HG03460 (cell line): ENCODE measurements around the gene FOXP1.

ENCODE experiments used
- ATAC-seq: cut with Tn5 transposase; IDR thresholded peaks from one replicate; pipeline ENCODE4 v1.9.1; 2021; ENCODE audit not compliant: unreplicated experiment

FOXP1 gene

DNA sequence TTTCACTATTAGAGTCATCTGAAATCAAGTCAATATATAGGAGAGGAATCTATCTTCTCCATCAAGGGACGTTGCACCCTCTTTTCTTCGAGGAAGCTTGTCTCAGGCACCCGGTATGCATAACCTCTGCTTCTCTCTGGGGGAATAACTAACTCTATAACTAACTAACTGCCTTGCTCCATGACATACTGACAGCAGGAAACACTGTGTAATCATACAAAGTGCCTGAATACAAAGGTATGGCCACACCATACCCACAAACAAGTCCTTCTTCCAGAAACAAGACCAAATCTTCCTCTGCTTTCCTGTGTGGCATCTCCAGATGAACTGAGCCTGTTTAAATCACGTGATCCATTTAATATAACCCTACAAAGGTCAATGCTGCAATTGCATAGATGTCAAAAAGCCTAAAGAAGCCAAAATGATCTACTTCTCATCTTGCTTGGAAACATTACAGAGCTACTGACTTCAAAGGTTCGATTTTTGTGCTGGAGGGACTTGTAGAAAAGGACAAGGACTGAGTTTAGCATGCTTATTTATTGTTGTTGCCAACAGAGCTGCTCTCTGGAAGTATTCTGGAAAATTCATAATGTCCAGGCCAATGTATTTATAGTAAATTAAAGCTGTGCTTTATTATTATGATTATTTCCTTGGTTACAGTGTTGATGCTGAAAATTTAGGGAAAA is 380.5 kb downstream of the FOXP1 start:
- no peak for ATAC-seq

DNA sequence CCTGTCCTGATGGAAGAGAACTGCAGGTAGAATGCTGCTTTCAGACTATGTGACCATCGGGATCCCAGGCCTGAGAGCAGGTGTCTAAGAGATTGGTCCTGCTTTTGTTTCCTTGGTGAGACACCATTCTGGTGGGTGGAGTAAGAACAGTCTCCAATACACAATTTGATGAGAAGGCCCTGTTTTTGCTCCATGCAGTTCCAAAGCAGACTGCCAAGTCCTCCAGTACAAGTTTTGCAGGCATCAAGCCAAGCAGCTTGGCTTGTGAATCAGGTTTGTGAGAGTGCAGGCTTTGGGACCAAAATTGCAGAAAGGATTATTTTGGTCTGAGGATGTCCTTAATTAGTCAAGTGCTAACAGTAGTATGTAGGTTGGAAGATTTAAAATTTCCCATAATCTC is 381.6 kb downstream of the FOXP1 start:
- ATAC-seq, result no peak

DNA sequence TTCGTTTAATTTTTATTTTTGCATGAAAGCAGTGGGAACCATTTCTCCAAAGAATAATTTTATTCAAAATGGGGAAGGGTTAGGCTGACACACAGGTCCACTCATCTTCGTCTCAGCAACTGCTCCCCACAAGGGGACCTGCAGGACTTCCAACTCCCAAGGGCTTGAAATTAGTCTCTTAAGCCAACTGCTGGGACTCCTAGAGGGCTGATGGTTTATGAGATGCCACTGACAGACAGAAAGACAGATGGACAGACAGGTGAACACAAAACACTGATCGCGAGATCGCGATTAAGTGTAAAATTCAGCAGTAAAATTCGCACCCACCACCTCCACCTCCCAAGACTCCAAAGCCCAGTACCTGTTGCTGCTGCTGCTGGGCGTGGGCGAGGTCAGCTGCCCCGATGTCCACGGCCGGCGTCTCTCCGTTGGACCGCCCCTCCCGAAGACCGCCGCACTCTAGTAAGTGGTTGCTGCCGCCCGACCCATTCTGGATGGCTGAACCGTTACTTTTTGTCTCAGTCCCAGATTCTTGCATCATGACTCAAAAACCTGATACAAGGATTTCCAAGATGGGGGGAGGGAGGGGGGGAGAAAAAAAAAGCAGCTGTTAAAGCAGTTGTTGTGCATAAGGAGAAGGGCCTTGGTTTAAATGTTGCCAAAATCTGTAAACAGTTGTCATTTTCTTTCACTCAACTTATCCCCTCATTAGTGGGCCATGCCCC is 385.5 kb downstream of the FOXP1 start:
- ATAC-seq, result no peak

DNA sequence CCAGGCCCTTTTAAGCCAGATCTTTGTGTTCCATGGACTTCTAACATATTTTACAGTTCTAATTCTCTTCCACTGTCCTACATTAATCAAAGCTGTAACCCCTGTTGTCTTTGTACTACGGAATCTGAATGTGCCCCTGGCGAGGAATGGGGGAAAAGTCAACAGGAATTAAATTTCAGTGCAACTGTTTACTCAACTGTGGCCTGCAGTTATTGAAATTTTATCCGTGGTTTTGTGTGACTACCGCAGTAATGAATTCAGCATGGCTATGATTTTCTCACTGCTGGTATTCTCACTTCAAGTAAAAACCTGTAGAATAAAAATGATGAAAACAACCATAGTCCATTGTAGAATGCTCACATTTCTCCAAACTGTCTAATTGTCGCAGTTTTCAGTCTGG is 388.0 kb downstream of the FOXP1 start:
- ATAC-seq, result no peak

DNA sequence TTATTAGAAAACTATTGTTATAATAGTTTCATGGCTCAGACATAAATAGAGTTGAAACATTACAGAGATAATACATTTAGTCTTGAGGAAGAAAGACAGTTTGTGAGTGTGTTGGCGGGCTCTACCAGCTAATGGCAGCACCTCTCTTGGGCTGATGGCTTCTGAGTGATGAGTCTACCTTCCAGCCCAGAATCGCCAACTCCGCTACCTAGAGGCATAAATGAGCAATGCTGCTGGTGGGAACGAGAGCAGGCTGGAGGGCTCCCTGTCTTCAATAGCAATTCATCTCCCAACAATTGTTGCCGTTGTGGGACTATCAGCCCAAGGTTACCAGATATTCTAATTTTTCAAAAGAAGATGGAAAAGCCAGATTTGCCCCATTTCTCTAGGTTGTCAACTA is 388.7 kb downstream of the FOXP1 start:
- ATAC-seq, result no peak

DNA sequence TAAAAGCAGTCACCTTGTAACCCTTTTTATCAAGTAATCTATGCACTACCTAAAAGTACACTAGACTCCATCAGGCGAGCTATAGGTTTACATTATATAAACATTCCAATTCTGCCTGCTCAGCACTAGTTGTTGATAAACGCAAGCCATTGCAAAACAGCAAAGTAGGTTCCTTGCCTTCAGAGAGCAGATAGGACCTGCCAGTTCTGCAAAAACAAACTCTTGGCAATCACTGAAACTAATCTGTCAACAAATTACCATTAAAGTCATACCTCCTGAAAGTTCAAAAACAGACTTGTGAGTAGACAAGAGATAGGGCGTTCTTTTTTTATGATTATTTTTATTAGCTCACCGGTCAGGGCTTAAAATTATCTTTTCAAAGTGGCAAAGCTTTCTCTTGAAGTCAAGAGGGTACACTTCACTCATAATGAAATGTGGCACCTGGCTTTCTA is 392.5 kb downstream of the FOXP1 start:
- ATAC-seq, result no peak

DNA sequence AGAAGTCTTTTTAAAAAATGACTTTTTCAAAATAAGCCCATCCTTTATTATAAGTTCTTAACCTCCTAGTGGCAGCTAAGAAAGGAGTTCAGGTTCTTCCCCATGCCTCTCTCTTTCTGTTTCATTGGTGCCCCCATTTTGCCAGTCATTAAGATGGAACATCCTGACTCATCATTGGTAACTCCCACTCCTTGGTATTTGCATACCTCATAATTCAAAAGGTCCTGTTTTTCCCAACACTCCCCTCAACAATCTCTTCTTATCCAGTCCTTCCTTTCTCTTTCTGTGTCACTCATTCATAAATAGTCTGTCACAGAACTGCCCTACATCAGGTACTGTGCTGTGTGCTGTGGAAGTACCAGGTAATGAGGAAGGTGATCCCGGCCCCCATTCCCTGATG is 394.0 kb downstream of the FOXP1 start:
- no peak for ATAC-seq

DNA sequence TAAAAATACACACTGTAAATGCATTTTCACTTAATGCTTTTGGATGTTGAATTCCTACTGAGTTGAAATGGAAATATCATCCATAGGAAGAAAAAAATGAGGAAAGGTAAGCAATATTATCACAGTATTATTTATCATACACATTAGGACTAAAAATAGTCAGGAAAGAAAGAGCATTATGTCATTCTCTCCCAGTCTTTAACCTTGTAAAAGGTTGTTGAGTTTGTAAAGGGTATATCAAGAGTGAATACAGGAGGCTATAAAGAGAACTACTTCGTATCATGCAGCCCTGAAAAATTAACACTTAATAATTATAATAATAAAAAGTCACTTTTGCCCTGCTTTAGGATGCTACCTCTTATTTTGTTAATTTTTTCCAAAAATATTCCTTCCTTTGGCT is 395.8 kb downstream of the FOXP1 start:
- no peak for ATAC-seq

DNA sequence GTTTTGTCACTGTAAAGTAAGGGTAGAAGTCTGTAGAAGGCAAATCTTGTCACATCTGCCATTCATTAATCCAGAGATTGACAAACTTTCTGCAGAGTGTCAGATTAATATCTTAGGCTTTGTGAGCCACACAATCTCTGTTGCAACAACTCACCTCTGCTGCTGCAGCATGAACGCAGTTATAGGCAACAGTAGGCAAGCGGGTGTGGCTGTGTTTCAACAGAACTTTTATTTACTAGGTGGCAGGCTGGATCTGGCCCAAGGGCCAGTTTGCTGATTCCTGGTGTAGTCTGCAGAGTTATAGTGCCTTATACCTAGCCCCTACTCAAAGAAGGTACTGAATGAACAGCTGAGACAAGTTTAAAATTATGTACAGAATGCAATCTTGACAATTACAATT is 396.7 kb downstream of the FOXP1 start:
- no peak for ATAC-seq

DNA sequence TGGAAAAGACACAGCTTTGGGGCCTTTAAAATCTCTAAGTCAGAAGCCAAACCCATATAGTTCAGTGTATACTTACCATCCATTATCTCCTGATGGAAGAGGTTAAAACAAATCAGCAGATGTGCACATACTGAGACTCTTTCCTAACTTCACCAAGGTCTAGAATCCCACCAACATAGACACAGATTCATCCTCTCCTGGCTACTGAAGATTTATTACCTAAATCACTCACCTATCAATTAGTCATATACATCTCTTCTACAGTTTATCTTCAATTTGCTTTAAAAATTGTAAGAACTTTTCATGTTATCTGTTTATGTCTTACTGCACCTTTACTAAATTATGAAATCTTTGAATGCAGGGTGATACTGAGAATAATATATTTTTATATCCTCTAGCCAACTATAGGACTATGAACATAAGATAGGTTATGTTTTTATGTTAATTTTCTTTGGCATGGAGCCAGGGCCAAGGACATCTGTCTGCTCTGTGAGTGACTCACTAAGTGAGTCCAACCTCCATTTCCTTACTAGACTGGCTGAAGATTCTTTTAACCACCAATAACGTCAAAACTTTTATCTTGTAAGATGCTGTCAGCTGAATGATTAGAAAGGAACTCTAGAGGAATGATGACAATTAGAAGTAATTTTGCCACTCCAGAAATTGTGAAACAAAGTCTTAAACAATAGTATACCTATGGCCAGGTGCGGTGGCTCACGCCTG is 397.6 kb downstream of the FOXP1 start:
- no peak for ATAC-seq

DNA sequence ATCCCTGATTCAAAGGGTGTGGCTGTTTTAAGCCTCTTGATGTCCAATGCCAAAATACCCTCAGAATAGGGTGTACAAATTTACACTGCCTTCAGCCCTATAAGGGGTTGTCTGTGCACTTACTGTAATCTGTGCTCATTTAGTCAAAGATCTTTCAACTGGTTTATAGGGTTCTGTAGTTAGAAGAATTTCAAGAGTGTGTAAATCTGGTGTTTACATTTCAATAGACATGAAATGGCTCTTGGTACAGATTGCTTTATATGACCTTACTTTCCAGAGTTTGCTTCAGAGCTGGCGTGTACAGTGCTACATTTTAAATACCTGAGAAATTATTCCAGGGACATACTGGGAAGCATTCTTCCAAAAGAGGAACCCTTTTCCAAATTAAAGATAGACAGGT is 399.3 kb downstream of the FOXP1 start:
- ATAC-seq, result no peak

DNA sequence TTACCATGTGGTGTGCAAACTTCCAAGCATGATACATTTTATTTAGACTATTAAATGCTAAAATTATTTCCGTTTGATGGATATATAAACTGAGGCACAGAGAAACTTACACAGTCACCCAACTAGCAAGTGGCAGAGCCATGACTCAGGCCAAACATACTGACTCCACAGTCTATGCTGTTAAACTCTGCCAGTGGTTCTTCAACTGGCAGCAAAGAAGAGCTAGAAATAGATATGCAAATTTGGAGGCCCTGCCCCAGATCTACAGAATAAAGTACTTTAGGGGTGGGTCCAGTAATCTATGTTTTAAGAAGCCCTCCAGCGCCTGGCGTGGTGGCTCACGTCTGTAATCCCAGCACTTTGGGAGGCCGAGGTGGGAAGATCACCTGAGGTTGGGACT is 400.0 kb downstream of the FOXP1 start:
- no peak for ATAC-seq

DNA sequence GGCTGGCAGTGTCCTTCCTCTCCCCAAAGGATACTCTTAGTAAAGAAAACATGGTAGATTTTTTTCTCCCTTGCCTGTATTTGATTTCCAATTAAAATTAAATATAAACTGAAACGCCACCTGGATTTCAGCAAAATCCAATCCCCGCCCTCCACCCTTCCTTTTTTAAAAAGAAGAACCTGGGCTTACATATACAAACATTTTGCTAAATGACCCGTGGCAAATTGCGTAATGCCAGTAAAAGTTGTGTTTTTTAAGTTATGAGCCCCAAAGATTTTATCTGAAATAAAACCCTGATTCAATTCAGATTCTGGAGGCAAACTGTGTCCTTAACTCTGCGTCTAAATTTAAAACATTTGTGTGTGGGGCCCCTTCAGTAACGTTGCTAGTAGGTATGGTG is 403.0 kb downstream of the FOXP1 start:
- no peak for ATAC-seq

DNA sequence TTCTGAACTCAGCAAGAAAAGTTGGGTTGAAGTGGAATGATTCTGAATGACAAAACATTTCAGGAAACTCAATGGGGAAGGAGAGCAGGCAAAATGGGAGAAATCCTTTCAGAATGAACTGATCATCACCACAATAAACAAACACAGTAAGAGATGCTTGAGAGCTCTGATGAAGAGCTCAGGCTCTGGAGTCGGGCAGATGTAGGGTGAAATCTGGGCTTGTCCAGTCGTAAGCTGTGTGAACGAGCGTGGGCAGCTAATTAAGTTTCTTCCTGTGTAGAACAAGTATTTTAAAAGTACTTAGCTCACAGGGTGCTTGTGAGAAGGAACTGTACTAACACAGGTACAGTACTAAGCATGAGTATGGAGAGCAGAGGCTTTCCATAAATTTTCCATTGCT is 406.2 kb downstream of the FOXP1 start:
- ATAC-seq, result no peak

DNA sequence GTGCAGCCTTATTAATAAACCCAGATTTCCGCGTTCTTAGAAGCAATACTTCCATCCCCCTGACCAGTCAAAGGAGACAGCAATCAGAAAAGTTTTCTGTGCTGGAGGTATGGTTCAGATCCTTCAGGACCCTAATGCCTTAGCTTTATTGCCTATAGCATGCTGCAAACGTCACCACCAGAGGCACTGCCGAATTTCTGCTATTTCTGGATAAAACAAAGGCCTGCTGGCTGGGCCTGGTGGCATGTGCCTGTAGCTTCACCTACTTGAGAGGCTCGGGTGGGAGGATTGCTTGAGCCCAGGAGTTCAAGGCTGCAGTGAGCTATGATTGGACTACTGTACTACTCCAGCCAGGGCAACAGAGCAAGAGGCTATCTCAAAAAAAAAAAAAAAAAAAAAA is 407.2 kb downstream of the FOXP1 start:
- ATAC-seq, result no peak

DNA sequence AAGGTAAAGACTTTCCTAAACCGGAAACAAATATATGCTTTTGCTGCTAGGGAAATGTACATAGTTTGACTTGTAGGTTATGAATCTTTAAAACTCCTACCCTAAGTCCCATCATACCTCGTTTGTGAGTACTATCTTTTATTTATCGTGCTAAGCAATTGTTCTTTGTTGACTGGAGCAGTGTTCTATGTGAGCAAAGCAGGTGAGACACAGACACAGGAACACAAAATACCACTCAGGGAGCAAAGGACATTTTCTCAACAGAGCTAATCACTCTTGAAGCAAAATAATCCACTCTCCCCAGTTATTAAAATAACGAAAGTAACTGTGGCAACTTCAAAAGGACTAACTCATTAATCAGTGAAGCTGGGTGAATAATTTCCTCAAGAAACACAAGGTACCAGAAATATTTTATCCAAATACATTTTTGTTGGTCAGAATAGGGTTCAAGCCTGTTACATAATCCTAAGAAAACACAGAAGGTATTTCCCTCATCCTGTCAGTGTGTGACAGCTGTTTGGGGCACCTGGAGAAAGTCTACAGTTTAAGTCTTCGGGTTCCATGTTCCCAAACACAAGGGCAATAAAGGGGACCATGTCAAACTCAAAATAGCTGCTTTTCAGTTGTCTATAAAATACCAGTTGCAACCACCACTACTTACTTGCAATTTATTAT is 407.7 kb downstream of the FOXP1 start:
- ATAC-seq, result no peak

DNA sequence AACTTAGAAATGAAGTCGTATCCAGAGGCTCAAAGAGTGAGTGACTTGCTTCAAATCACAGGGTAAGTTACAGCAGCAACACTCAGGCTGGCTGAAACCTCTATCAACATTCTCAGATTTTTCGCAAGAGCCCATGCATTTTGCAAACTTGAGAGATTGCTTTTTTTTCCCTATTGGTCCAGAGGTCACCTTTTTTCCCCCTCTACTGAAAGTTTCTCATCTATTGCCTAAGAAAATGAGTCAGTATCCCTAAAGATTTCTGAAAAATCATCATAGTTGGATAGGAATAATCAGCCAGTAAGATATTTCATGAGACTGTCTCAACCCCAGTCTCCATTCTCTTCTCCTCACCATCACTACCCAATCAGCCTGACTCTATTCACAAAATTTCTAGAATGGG is 410.6 kb downstream of the FOXP1 start:
- ATAC-seq, result no peak

DNA sequence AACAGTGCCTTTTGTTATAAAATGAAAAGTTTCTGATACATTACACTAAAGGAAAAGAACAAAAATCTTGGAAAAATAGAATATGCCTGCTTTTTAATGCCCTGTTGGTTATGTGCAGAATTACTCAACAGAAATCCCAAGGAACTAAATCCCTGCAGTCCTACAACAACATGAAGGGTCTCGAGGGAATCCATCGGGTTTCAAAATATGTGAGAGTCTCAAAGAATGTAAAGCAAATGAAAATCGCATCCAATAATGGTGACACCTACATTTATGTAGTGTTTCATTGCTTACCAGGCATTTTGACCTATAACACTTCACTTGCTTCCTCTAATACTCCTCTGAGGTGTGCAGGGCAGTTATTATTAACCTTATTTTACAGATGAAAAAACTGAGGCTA is 411.3 kb downstream of the FOXP1 start:
- ATAC-seq, result no peak

DNA sequence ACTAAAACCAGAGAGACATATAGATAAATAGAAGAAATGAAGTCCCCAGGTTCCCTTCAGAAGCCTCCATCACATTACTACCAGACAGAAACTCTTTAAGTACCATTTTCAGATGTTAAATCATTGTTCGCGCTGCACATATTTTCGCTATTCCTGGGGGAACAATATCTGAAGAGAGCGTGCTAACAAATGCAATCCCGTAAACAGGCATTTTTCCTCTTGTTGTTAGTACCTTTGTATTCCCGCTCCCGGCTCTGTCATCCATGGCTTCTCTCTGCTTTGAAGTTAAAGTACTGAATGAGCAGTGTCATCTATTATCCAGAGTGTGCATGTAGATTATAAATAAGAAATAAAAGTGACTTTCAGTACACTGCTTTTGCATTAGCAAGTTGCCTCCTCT is 412.3 kb downstream of the FOXP1 start:
- no peak for ATAC-seq

DNA sequence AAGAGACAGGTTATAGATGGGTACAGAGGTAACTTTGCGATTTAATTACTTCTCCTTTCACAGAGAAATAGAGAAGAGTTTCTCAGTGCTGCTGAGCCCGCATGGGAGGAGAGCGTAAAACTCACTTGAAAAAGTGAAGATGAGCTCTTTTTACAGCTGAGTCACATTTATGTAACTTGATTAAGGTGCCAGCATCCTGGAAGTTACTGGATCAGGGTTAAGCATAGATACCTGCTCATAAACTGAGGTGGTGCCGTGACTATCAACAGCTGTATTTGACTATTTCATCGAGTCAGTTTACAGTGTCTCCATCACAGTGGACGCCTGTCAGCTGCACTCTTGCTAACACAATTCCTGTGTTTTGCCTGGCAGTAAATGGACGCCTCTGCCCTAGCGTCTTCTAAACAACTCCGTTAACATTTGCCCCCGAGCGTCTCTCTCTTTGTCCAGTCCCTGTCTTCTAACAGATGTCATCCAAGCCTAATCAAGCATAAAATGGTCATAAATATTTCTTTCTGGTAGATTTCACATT is 414.6 kb downstream of the FOXP1 start:
- ATAC-seq, result no peak

DNA sequence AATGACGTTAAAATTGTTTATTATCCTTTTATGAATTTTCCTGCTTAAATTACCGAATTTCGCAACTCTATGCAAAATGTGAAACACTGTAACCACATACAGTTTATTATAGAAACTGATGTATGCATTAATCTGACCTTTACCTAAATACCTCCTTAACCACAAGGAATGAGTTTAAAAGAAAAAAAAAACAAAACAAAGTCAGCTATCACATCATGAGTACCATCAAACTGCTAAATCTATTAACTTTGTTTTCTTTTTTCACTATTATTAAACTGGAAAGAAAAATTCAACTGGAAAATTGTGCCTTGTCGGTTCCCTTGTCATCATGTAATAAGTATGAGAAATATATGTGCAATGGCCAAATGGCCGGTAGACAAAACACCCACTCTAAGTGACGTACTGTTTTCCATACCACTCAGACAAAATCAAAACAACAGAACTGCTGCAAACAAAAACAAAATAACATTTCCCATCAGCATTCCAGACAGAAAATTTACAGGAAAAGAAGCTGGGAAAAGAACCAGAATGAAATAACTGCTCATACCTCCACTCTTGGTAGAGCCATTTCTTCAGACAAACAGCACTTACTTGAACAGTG is 415.3 kb downstream of the FOXP1 start:
- ATAC-seq, result no peak
